GM12878 (cell line): ENCODE data around the gene GPATCH2L. TPM values are rescaled to one million over a fixed set of nuclear protein-coding genes. Genes with fewer than 3 reads are reported as not detected.

Experiments
- BCL11A ChIP-seq: IDR thresholded peaks from 2 replicates; pipeline ENCODE4 v1.6.1; 2011; ENCODE audit warnings: low read depth, low read length
- CBX5 ChIP-seq: sonication (generic); IDR thresholded peaks from 2 replicates; pipeline ENCODE4 v1.6.1; 2016; ENCODE audit warnings: low read depth, moderate library complexity, mild to moderate bottlenecking, inconsistent platforms
- CHD1 ChIP-seq: IDR thresholded peaks from 2 replicates; pipeline ENCODE4 v1.6.1; 2012; ENCODE audit warnings: low read depth, low read length, improper control_type of control experiment
- EP300 ChIP-seq, 2 experiments: fragments of 150-350 bp in 1 of 2; IDR thresholded peaks; 2 replicates each; pipeline ENCODE4 v1.6.1; 2011 to 2012; ENCODE audit warnings: low read depth in 2 of 2, low read length in 2 of 2, borderline replicate concordance in 1 of 2, improper control_type of control experiment in 1 of 2, inconsistent platforms in 1 of 2; ENCODE audit not compliant: control insufficient read depth in 1 of 2
- ETV6 ChIP-seq, 2 experiments: fragments of 450-650 bp in 1 of 2; IDR thresholded peaks in 1 of 2; conservative IDR thresholded peaks in 1 of 2; 2 replicates each; pipeline ENCODE4 v1.6.1; 2014; ENCODE audit warnings: antibody characterized with exemption in 1 of 2, borderline replicate concordance in 1 of 2, low read depth in 1 of 2, mild to moderate bottlenecking in 1 of 2, moderate library complexity in 1 of 2
- GABPA ChIP-seq: IDR thresholded peaks from 2 replicates; pipeline ENCODE4 v1.6.1; 2014; ENCODE audit warnings: antibody characterized with exemption, low read depth, mild to moderate bottlenecking, inconsistent platforms
- IKZF1 ChIP-seq: fragments of 450-650 bp; conservative IDR thresholded peaks from 2 replicates; pipeline ENCODE4 v1.6.1; 2017; ENCODE audit warnings: antibody characterized with exemption, mild to moderate bottlenecking
- KDM1A ChIP-seq: fragments of 200-600 bp; sonication (generic); IDR thresholded peaks from 2 replicates; pipeline ENCODE4 v1.6.1; 2016; ENCODE audit warnings: borderline replicate concordance
- NRF1 ChIP-seq: conservative IDR thresholded peaks from 2 replicates; pipeline ENCODE4 v1.6.1; 2011; ENCODE audit warnings: mild to moderate bottlenecking, low read depth, low read length, improper control_type of control experiment
- POLR2AphosphoS5 ChIP-seq: IDR thresholded peaks from 2 replicates; pipeline ENCODE4 v1.6.1; 2011; ENCODE audit warnings: mild to moderate bottlenecking, low read length, inconsistent platforms
- RB1 ChIP-seq: fragments of 450-650 bp; formaldehyde crosslinking; IDR thresholded peaks from 2 replicates; pipeline ENCODE4 v1.6.1; 2017; ENCODE audit warnings: mild to moderate bottlenecking, borderline replicate concordance
- RBBP5 ChIP-seq: fragments of 200-600 bp; sonication (generic); conservative IDR thresholded peaks from 2 replicates; pipeline ENCODE4 v1.6.1; 2016
- RCOR1 ChIP-seq: conservative IDR thresholded peaks from 2 replicates; pipeline ENCODE4 v1.6.1; 2012; ENCODE audit warnings: low read depth, low read length, improper control_type of control experiment
- RFX5 ChIP-seq: IDR thresholded peaks from 2 replicates; pipeline ENCODE4 v1.6.1; 2011; ENCODE audit warnings: low read depth, low read length, improper control_type of control experiment
- ZNF274 ChIP-seq: IDR thresholded peaks from one replicate; pipeline ENCODE4 v1.8.0; 2011; ENCODE audit not compliant: insufficient read length, insufficient read depth
- polyA plus RNA-seq, 11 experiments: library from polyadenylated mRNA; depleted of rRNA in 4 of 11; unstranded in 6 of 11; stranded (reverse) in 5 of 11; fragments of >200 nt; fragmentation: Nextera tagmentation in 4 of 11; fragmentation: Illumina TruSeq in 1 of 11; extraction: Ambion mirVana in 4 of 11; extraction: Trizol in 1 of 11; gene quantifications; 1 replicate in 1 of 11; 2 replicates in 10 of 11; pipeline versions ENCODE4 v1.2.1 to v1.2.3, GENCODE V29; 2011 to 2016; ENCODE audit warnings: inconsistent platforms in 2 of 11, missing spikeins in 2 of 11, low read depth in 1 of 11
- total RNA-seq, 4 experiments: library from RNA; depleted of rRNA in 3 of 4; stranded (reverse); fragments of >200 nt in 3 of 4; fragmentation: Illumina TruSeq in 1 of 4; extraction: Trizol in 1 of 4; gene quantifications; 2 replicates each; pipeline versions ENCODE4 v1.2.1 to v1.2.3, GENCODE V29; 2013 to 2021
- TF ChIP-seq, protein P1 (sequence below): fragments of 450-650 bp; IDR thresholded peaks from 2 replicates; pipeline ENCODE4 v1.6.1; 2016; ENCODE audit warnings: mild to moderate bottlenecking, moderate library complexity, borderline replicate concordance
- TF ChIP-seq, protein P2 (sequence below): fragments of 450-650 bp; IDR thresholded peaks from 2 replicates; pipeline ENCODE4 v1.6.1; 2017; ENCODE audit warnings: mild to moderate bottlenecking, moderate library complexity
- TF ChIP-seq, protein P3 (sequence below): fragments of 450-650 bp; IDR thresholded peaks from 2 replicates; pipeline ENCODE4 v1.6.1; 2017; ENCODE audit warnings: mild to moderate bottlenecking

The GPATCH2L gene
- total and polyA plus RNA-seq, 10 of the 15 experiments (the other 5 are each of a cell fraction or from before 2014, with no cell fraction given), result 9.1 to 50.9 (median 24.4) TPM

DNA sequence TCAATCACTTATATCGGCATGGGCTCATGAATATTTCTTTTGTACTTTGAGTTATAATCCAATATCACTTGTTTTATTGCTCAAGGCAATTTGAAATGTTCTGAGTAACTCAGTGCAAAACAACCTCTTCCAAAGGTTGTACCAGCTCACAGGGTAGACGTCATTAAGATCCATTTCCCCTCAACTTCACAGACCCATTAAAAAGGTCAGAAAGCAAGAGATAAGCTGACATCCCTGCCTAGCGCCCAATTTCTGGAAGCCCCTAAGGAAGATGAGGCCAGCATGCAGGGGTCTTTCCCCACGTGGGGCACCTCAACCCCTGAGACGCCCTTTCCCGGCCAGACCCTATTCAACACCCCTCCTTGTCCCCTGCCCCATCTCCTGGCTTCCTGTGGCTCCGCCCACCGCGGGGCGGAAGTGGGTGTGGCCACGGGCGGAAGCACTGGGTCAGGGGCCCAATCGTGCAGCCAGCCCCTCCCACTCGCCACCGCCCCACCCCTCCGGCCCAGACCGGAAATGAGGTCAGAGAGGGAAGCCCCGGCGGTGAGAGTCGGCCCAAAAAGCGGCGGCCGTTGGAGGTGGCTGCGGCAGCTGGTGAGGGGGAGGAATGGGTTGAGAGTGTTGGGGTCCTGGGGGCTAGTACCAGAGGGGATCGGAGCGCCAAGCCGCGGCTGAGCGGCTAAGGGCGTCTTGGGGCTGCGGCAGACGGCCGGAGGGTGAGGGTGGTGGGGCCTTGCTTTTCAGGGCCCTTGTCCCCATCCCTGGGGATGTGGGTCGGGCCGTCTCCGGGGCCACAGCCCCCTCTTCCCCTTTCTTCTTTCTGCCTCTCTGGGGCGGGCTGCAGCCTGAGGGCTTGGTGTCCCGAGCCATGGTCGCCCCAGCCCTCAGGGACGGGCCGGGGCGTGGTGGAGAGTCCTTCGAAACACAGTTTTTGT is at the start of gene GPATCH2L (continued):
- TF ChIP-seq EP300 (IDR thresholded peaks at IDR 0.05; ENCODE audit: borderline replicate concordance in 1 of 2, control insufficient read depth in 1 of 2, low read depth in 2 of 2, low read length in 2 of 2) (no peak), RFX5 (no peak), RCOR1 (no peak), RBBP5 (no peak), KDM1A (no peak), GABPA (peak; percentile 87), ZNF274 (no peak), CBX5 (0 out of 2 replicates have a peak, but pooled peaks have one; percentile 52), IKZF1 (peak; percentile 60), ETV6 (conservative IDR thresholded peaks at IDR 0.05 in 1 of 2, IDR thresholded peaks at IDR 0.05 in 1 of 2; ENCODE audit: borderline replicate concordance in 1 of 2, low read depth in 1 of 2) (no peak; a peak in 1 of 4 replicates), RB1 (no peak), CHD1 (no peak), BCL11A (no peak), NRF1 (no peak), POLR2AphosphoS5 (peak; percentile 91)
- TF ChIP-seq, protein P1, sequence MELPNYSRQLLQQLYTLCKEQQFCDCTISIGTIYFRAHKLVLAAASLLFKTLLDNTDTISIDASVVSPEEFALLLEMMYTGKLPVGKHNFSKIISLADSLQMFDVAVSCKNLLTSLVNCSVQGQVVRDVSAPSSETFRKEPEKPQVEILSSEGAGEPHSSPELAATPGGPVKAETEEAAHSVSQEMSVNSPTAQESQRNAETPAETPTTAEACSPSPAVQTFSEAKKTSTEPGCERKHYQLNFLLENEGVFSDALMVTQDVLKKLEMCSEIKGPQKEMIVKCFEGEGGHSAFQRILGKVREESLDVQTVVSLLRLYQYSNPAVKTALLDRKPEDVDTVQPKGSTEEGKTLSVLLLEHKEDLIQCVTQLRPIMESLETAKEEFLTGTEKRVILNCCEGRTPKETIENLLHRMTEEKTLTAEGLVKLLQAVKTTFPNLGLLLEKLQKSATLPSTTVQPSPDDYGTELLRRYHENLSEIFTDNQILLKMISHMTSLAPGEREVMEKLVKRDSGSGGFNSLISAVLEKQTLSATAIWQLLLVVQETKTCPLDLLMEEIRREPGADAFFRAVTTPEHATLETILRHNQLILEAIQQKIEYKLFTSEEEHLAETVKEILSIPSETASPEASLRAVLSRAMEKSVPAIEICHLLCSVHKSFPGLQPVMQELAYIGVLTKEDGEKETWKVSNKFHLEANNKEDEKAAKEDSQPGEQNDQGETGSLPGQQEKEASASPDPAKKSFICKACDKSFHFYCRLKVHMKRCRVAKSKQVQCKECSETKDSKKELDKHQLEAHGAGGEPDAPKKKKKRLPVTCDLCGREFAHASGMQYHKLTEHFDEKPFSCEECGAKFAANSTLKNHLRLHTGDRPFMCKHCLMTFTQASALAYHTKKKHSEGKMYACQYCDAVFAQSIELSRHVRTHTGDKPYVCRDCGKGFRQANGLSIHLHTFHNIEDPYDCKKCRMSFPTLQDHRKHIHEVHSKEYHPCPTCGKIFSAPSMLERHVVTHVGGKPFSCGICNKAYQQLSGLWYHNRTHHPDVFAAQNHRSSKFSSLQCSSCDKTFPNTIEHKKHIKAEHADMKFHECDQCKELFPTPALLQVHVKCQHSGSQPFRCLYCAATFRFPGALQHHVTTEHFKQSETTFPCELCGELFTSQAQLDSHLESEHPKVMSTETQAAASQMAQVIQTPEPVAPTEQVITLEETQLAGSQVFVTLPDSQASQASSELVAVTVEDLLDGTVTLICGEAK, result peak; percentile 91
- TF ChIP-seq, protein P2, sequence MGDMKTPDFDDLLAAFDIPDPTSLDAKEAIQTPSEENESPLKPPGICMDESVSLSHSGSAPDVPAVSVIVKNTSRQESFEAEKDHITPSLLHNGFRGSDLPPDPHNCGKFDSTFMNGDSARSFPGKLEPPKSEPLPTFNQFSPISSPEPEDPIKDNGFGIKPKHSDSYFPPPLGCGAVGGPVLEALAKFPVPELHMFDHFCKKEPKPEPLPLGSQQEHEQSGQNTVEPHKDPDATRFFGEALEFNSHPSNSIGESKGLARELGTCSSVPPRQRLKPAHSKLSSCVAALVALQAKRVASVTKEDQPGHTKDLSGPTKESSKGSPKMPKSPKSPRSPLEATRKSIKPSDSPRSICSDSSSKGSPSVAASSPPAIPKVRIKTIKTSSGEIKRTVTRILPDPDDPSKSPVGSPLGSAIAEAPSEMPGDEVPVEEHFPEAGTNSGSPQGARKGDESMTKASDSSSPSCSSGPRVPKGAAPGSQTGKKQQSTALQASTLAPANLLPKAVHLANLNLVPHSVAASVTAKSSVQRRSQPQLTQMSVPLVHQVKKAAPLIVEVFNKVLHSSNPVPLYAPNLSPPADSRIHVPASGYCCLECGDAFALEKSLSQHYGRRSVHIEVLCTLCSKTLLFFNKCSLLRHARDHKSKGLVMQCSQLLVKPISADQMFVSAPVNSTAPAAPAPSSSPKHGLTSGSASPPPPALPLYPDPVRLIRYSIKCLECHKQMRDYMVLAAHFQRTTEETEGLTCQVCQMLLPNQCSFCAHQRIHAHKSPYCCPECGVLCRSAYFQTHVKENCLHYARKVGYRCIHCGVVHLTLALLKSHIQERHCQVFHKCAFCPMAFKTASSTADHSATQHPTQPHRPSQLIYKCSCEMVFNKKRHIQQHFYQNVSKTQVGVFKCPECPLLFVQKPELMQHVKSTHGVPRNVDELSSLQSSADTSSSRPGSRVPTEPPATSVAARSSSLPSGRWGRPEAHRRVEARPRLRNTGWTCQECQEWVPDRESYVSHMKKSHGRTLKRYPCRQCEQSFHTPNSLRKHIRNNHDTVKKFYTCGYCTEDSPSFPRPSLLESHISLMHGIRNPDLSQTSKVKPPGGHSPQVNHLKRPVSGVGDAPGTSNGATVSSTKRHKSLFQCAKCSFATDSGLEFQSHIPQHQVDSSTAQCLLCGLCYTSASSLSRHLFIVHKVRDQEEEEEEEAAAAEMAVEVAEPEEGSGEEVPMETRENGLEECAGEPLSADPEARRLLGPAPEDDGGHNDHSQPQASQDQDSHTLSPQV, result no peak
- TF ChIP-seq, protein P3, sequence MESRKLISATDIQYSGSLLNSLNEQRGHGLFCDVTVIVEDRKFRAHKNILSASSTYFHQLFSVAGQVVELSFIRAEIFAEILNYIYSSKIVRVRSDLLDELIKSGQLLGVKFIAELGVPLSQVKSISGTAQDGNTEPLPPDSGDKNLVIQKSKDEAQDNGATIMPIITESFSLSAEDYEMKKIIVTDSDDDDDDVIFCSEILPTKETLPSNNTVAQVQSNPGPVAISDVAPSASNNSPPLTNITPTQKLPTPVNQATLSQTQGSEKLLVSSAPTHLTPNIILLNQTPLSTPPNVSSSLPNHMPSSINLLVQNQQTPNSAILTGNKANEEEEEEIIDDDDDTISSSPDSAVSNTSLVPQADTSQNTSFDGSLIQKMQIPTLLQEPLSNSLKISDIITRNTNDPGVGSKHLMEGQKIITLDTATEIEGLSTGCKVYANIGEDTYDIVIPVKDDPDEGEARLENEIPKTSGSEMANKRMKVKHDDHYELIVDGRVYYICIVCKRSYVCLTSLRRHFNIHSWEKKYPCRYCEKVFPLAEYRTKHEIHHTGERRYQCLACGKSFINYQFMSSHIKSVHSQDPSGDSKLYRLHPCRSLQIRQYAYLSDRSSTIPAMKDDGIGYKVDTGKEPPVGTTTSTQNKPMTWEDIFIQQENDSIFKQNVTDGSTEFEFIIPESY, result no peak
